PC-9 (cell line): ENCODE measurements around the gene SNUPN. TPM values are rescaled to one million over a fixed set of nuclear protein-coding genes. Genes with fewer than 3 reads are reported as not detected.
"Not testable (repeated sequence)": the region's sequence is repeated elsewhere in the genome, so short reads cannot be mapped to it uniquely, and the experiment has no call there.

ENCODE experiments used
- BruUV-seq: library from RNA; stranded (reverse); fragments of 400-500 nt; replicated peaks from 2 replicates; lab custom pipeline; 2021; lab: Mats Ljungman, UMichigan
- CTCF ChIA-PET: fragments of 300-600 bp; sonication (Branson Sonifier 250); formaldehyde crosslinking; loops from one replicate; lab custom pipeline; 2022; ENCODE audit warnings: antibody characterized with exemption; lab: Charles Lee
- POLR2A ChIA-PET: fragments of 300-600 bp; sonication (Branson Sonifier 250); formaldehyde crosslinking; loops from one replicate; lab custom pipeline; 2022; ENCODE audit warnings: antibody characterized with exemption; ENCODE audit not compliant: unreplicated experiment; lab: Charles Lee
- DNase-seq, 2 experiments: peaks; one replicate each; pipeline versions ENCODE4 v3.0.0 to v3.0.0-alpha.2; 2015 to 2022; ENCODE audit warnings: mixed read lengths in 1 of 2
- H2AFZ ChIP-seq: fragments of 200-600 bp; sonication (generic); 2 replicates; pipeline ENCODE4 v1.8.1; 2017; ENCODE audit warnings: antibody characterized with exemption
- H3F3A ChIP-seq: fragments of 200-600 bp; sonication (generic); 2 replicates; pipeline ENCODE4 v1.8.1; 2017; ENCODE audit warnings: antibody characterized with exemption, mild to moderate bottlenecking, low read depth; ENCODE audit not compliant: insufficient read depth
- H3K27ac ChIP-seq: fragments of 200-600 bp; sonication (generic); 2 replicates; pipeline ENCODE4 v1.6.1; 2016; ENCODE audit warnings: mixed run types
- H3K27me3 ChIP-seq: fragments of 200-600 bp; sonication (generic); 2 replicates; pipeline ENCODE4 v1.6.1; 2016; ENCODE audit warnings: low read depth, mixed run types; ENCODE audit not compliant: insufficient read depth
- H3K36me3 ChIP-seq: fragments of 200-600 bp; sonication (generic); 2 replicates; pipeline ENCODE4 v1.6.1; 2016; ENCODE audit warnings: low read depth, mixed run types
- H3K4me1 ChIP-seq: fragments of 200-600 bp; sonication (generic); replicated peaks from 2 replicates; pipeline ENCODE4 v1.6.1; 2016; ENCODE audit warnings: mixed run types; ENCODE audit not compliant: insufficient read depth
- H3K4me2 ChIP-seq: fragments of 200-600 bp; sonication (generic); 2 replicates; pipeline ENCODE4 v1.6.1; 2017; ENCODE audit warnings: mixed run types
- H3K4me3 ChIP-seq: fragments of 200-600 bp; sonication (generic); 2 replicates; pipeline ENCODE4 v1.6.1; 2016; ENCODE audit warnings: mixed run types
- H3K79me2 ChIP-seq: fragments of 200-600 bp; sonication (generic); 2 replicates; pipeline ENCODE4 v1.6.1; 2017; ENCODE audit warnings: low read depth, mixed run types
- H3K9me2 ChIP-seq: fragments of 200-600 bp; sonication (generic); 2 replicates; pipeline ENCODE4 v1.8.1; 2017; ENCODE audit warnings: mild to moderate bottlenecking; ENCODE audit not compliant: insufficient read depth
- H3K9me3 ChIP-seq: fragments of 200-600 bp; sonication (generic); 2 replicates; pipeline ENCODE4 v1.8.1; 2016; ENCODE audit warnings: low read depth; ENCODE audit not compliant: insufficient read depth
- H4K20me1 ChIP-seq: fragments of 200-600 bp; sonication (generic); 2 replicates; pipeline ENCODE4 v1.8.1; 2017; ENCODE audit not compliant: insufficient read depth
- CTCF ChIP-seq: fragments of 200-600 bp; sonication (generic); conservative IDR thresholded peaks from 2 replicates; pipeline ENCODE4 v1.6.1; 2017; ENCODE audit warnings: mixed run types, antibody characterized with exemption, mild to moderate bottlenecking, moderate library complexity
- EZH2 ChIP-seq: fragments of 200-600 bp; sonication (generic); IDR thresholded peaks from 2 replicates; pipeline ENCODE4 v1.8.0; 2017; ENCODE audit warnings: antibody characterized with exemption, low read depth
- intact Hi-C: fragments of 100-400 bp; cut with micrococcal nuclease; formaldehyde crosslinking; loops from one replicate; pipeline ENCODE4 v1.10.0; 2022; ENCODE audit not compliant: unreplicated experiment
- total RNA-seq: library from RNA; stranded (reverse); gene quantifications from 2 replicates; pipeline ENCODE4 v1.2.3, GENCODE V29; 2021

The SNUPN gene
- total RNA-seq, 1 experiment from 2014 or later, result 40.0 TPM

DNA sequence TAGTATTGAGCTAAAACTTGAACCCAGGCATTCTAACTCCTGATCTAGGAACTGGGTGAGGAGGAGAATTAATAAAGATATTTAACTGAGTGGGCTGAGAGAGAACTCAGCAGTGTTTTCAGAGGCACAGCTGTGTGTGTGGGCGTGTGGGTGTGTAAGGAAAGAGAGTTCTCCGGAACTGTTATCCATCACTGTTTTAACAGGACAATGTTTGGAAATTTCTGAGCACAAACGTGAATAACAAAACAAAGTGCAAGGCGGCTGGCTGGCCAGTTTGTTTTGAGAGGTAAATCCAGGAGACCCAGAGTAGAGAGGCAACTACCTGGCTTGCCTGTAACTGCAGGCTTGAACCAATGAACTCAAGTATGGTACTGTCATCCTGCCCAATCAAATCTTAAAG is 41.4 kb downstream of the SNUPN start:
- POLR2A ChIA-PET, result no interaction called here
- CTCF ChIA-PET, result no interaction called here
- H3K27me3 ChIP-seq, result no peaks in the 10 kb centered on the region
- H2AFZ ChIP-seq, result no peak overlapping the region
- H3K36me3 ChIP-seq, result no peaks in the 10 kb centered on the region
- TF ChIP-seq CTCF (no peak), EZH2 (no peak)
- no peaks in the 10 kb centered on the region for H3K9me3 ChIP-seq
- no peak for DNase-seq
- H3K9me2 ChIP-seq, result no peaks in the 10 kb centered on the region
- intact Hi-C loops, result no loop called here
- BruUV-seq, result no TSS peak
- H4K20me1 ChIP-seq, result no peaks in the 10 kb centered on the region
- no peak overlapping the region for H3K4me3 ChIP-seq
- no peaks in the 10 kb centered on the region for H3F3A ChIP-seq
- H3K79me2 ChIP-seq, result no peaks in the 10 kb centered on the region
- H3K27ac ChIP-seq, result no peak overlapping the region
- H3K4me2 ChIP-seq, result no peak overlapping the region
- H3K4me1 ChIP-seq, result no peaks in the 10 kb centered on the region

- Histone ChIP-seq H3K4me3 (no peak overlapping the region), H3K79me2 (peaks cover under 1% of the 10 kb centered on the region; the same call in 1 of the 2 replicates), H3K9me2 (no peaks in the 10 kb centered on the region), H3K36me3 (no peaks in the 10 kb centered on the region), H2AFZ (no peak overlapping the region), H3K27ac (no peak overlapping the region), H3K4me1 (no peaks in the 10 kb centered on the region), H3F3A (no peaks in the 10 kb centered on the region), H4K20me1 (no peaks in the 10 kb centered on the region), H3K4me2 (no peak overlapping the region), H3K27me3 (no peaks in the 10 kb centered on the region), H3K9me3 (no peaks in the 10 kb centered on the region)
- BruUV-seq, result no TSS peak
- no peak for DNase-seq
- CTCF ChIA-PET, result no interaction called here
- intact Hi-C loops, result no loop called here
- POLR2A ChIA-PET, result no interaction called here
- TF ChIP-seq CTCF (no peak), EZH2 (no peak)
These were observed 41.8 kb downstream of the SNUPN start for GRCh38 chr15:75583701-75584100.

GRCh38 chr15:75582943-75583342 is 42.6 kb downstream of the SNUPN start:
- H3K36me3 ChIP-seq, CTCF ChIA-PET, H3K9me3 ChIP-seq, DNase-seq, POLR2A ChIA-PET, H4K20me1 ChIP-seq, H3K79me2 ChIP-seq, H3K9me2 ChIP-seq, H3K27ac ChIP-seq, intact Hi-C loops, H3K4me3 ChIP-seq, H3K4me1 ChIP-seq, H3K27me3 ChIP-seq, H2AFZ ChIP-seq, H3F3A ChIP-seq, H3K4me2 ChIP-seq, BruUV-seq: not testable (repeated sequence)
